Adrenal gland (tissue), 5 donors: Measurements from ENCODE around the gene SEMA6A.

Experiments
- CTCF ChIP-seq, 6 experiments: fragments of 450-650 bp in 4 of 6; fragments of 200-600 bp in 2 of 6; sonication (generic) in 1 of 6; IDR thresholded peaks; 1 replicate in 5 of 6; 2 replicates in 1 of 6; pipeline versions ENCODE4 v1.5.1 to v1.8.0; 2016 to 2021; ENCODE audit warnings: antibody characterized with exemption in 6 of 6, mild to moderate bottlenecking in 2 of 6, moderate library complexity in 1 of 6
- POLR2A ChIP-seq, 2 donors: fragments of 450-650 bp; IDR thresholded peaks; one replicate each; pipeline ENCODE4 v1.6.1; 2017; ENCODE audit warnings: antibody characterized with exemption in 2 of 2, mild to moderate bottlenecking in 2 of 2, moderate library complexity in 1 of 2
- donor health status: DM: no; HTN: no; CAD: no.

GRCh38 chr5:116439905-116440304 lies 134.7 kb downstream of the SEMA6A start:
- TF ChIP-seq CTCF (IDR thresholded peaks at IDR 0.05) = no peak
- no peak for TF ChIP-seq POLR2A (IDR thresholded peaks at IDR 0.05)
